DMS53 treated with DMSO at 0.1 percent for 48 hours (cell line): ENCODE measurements around the gene YPEL3.
"Not testable (repeated sequence)": the region's sequence is repeated elsewhere in the genome, so short reads cannot be mapped to it uniquely, and the experiment has no call there.

ENCODE experiments used
- DNase-seq: peaks from one replicate; lab custom pipeline; 2025; ENCODE audit not compliant: unreplicated experiment; lab: John Stamatoyannopoulos, UW

YPEL3 gene

DNA sequence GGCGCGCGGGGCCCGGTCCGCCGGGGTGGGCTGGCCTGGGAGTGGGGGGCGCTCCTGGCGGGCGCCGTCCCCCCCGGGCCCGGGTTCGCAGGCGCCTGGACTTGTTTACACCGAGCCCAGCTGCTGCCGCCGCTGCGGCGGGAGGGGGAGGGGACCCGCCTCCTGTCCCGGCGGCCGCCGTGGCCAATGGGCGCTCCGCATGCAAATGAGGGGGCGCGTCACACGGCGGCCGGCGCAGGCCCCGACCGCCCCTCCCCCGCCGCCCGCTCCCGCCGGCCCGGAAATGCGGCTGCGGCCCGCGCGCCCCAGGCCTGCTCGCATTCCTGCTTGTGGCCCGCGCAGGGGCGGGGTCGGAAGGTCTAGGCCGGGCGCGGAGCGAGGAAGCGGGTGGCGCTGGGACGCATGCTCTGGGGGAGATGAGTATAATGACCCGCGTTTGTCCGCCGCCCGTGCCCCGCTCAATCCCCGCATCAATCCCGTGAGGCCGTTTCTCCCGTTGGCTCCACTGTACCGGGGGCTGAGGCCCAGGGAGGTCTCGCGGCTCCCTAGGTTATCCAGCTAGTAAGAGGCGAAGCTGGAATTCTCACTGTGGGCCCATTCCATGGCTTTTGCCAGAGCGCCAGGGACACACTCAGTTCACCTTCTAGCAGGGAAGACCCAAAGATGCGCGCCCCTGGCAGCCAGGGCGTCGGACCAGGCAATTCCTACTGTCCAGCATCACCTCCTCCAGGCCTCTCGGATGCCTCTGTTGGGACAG is at the start of gene YPEL3:
TSS of gene YPEL3 (minus strand) at position 109 of the 757 bp plus-strand sequence. CDS start 731 bp downstream, outside the sequence.
- DNase-seq: peak; percentile 56

GRCh38 chr16:30145657-30146056 is 49.6 kb upstream of the YPEL3 start:
- no peak for DNase-seq

GRCh38 chr16:30144917-30145316 is 48.9 kb upstream of the YPEL3 start:
- DNase-seq: no peak

DNA sequence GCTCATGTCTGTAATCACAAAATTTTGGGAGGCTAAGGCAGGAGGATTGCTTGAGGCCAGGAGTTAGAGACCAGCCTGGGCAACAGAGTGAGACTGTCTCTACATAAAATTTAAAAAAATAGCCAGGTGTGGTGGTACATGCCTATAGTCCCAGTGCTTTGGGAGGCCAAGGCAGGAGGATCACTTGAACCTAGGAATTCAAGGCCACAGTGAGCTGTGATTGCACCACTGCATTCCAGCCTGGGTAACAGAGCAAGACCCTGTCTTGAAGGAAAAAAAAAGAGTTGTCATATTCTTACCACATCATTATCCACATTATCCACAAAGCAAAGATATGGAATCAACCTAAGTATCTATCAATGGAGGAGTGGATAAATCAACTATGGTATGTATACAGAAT is 48.0 kb upstream of the YPEL3 start:
- no peak for DNase-seq

DNA sequence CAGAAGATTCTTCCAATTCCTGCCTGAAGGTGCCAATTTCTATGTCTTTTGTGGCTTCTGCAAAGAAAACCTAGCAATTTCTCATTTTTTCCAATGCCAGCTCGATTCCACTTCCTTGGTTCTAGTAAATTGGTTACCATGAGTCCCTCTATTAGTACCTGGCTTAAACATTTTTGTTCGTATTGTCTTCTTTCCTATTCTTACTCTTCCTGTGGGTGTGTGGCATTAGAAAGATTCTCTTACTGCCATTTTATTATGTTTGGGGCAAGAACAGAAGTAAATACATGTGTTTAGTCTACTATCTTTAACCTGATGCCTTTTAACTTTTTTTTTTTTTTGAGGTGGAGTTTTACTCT is 47.3 kb upstream of the YPEL3 start:
- no peak for DNase-seq

DNA sequence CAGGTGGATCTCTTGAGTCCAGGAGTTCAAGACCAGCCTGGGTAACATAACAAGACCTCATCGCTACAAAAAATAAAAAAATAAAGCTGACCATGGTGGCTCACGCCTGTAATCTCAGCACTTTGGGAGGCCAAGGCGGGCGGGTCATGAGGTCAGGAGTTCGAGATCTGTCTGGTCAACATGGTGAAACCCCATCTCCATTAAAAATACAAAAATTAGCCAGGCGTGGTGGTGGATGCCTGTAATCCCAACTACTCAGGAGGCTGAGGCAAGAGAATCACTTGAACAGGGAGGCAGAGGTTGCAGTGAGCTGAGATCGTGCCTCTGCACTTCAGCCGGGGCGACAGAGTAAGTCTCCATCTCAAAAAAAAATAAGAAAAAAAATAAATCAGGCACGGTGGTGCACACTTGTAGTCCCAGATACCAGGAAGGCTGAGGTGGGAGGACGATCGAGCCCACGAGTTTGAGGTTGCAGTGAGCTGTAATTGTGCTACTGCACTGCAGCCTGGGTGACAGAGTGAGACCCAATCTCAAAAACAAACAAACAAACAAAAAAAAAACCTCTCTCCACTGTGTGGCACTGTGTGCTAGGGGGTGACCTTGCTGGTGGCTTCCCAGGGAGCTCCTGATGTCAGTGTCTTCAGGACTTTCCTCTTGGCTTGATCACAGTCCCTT is 46.8 kb upstream of the YPEL3 start:
- no peak for DNase-seq

DNA sequence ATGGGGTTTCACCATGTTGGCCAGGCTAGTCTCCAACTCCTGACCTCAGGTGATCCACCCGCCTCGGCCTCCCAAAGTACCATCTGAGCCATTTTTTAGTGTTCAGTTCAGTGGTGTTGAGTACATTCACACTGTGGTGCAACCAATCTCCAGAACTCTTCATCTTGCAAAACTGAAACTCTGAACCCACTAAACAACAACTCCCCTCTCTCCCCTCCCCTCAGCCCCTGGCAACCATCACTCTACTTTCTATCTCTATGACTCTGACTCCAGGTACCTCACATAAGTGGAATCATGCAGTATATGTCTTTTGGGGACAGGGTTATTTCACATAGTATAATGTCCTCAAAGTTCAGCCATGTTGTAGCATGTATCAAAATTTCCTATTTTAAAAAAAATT is 45.7 kb upstream of the YPEL3 start:
- DNase-seq: no peak

DNA sequence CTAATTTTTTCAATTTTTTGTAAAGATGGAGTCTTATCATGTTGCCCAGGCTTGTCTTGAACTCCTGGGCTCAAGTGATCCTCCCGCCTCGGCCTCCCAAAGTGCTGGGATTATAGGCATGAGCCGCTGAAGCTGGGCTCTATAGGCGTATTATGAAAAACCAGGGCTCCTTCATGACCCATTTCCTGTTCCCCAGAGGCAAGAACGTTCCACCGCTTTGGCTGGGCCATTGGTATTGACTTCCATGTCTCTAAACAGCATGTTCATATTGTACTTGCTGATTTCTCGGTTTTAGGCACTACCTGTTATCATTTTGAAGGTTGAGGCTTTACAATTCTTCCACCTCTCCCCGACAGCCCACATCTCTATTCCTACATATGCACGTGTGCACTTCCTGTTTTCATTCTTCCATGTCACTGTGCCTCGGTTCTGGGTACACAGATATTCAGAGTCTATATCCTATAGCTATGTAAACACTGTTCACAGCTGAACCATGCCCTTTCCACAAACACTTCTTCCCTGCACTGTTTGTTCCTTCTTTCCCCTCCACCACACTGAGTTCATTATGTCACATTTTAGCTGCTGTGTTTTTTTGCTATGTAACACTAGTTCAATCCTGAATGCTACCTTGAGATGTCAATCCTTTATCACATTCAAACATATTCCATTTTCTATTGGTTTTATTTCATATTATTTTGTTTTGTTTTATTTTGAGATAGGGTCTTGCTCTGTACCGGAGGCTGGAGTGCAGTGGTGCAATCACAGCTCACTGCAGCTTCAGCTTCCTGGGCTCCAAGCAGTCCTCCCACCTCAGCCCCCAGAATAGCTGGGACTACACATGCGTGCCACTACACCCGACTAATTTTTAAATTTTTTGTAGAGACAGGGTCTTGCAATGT is 43.8 kb upstream of the YPEL3 start:
- DNase-seq: peak; percentile 88

DNA sequence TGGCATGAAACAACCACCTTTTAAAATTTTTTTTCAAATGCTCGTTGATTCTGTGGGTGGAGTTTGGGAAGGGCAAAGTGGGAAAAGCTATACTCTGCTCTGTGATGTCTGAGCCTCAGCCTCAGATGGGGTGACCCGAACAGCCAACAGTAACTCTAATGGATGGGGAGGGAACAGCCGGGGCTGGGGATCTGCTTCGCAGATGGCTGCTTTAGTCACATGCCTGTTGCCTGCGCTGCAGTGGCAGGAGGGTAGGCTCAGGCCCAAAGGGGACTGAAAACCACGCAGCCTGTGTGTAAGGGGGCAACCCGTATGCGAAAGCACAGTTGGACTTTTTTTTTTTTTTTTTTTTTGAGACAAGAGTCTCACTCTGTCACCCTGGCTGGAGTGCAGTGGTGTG is 41.9 kb upstream of the YPEL3 start:
- no peak for DNase-seq

DNA sequence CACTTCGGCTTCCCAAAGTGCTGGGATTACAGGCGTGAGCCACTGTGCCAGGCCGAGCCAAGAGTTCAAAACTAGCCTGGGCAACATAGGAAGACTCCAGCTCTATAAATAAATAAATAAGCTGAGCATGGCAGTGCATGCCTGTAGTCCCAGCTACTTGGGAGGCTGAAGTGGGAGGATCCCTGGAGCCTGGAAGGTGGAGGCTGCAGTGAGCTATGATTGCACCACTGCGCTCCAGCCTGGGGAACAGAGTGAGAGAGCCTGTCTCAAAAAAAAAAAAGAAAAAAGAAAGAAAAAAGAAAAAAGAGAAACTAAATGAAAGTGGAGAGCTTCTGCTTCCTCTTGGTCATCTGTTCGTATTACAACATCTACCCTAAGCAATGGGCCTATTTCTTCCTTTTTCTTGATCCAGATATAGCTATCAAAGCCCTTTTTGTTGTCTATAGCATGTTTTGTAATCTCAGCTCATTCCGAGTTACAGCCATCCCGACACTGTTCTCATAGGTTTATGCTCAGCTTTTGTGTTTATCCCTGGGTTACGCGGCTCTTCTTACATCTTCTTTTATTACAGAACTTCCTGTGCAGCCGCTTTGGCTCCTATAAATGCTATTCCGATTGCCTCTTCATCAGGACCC is 41.1 kb upstream of the YPEL3 start:
- no peak for DNase-seq

- DNase-seq: no peak
These were observed 36.6 kb upstream of the YPEL3 start for GRCh38 chr16:30132591-30132990.

DNA sequence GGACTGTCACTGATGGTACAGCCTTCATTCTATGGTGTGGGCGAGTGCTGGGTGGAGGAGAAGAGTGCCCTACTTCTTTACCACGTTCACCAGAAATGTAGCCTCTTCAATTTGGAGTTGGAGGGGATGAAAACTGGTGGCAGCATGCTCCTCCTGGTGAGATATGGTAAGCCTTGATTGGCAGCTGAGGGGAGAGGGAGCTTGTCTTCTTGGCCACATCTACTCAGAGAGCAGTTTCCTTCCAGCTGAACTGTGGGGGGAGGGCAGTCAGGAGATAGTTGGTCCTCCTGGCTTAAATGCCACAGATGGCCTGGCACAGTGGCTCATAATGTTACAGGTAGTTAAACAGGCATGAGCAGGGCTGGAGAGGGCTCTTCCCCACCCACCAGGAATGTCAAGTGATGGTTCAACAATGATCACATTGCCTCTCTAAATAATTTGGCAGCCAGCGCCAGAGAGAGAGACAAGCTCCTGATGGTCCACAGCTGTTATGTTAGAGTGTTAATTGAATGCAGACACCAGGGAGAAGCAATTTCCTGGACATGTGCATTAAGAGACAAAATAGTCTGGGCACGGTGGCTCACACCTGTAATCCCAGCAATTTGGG is 36.0 kb upstream of the YPEL3 start:
- DNase-seq: no peak

DNA sequence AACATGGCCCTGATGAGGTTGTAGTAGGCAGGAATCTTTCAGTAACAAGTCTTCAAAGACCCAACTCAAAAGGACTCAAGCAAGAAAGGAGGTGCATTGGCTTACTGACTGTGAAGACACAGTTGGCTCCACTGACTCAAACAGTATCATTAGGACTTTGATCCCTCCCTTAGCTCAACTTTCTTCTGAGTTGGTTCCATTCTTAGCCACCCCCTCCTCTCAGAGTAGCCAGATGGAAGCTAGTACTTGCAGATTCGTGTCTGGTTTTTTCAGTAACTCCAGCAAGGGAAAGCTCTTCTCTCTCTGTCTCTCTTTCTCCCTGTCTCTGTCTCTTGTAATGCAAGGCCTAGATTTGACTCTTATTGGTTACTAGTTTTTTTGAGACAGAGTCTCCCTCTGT is 32.0 kb upstream of the YPEL3 start:
- DNase-seq: no peak

DNA sequence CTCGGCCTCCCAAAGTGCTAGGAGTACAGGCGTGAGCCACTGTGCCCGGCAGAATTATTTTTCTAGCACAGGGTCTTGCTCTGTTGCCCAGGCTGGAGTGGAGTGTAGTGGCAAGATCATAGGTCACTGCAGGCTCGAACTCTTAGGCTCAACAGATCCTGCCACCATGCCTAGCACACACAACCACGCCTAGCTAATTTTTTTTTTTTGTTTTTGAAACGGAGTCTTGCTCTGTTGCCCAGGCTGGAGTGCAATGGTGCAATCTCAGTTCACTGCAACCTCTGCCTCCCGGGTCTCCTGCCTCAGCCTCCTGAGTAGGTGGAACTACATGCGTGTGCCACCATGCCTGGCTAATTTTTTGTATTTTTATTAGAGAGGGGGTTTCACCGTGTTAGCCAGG is 29.7 kb upstream of the YPEL3 start:
- not testable (repeated sequence) for DNase-seq

- DNase-seq: no peak
These were observed 29.0 kb upstream of the YPEL3 start for GRCh38 chr16:30124985-30125379.

GRCh38 chr16:30122604-30123160 is 26.7 kb upstream of the YPEL3 start:
- DNase-seq: no peak

DNA sequence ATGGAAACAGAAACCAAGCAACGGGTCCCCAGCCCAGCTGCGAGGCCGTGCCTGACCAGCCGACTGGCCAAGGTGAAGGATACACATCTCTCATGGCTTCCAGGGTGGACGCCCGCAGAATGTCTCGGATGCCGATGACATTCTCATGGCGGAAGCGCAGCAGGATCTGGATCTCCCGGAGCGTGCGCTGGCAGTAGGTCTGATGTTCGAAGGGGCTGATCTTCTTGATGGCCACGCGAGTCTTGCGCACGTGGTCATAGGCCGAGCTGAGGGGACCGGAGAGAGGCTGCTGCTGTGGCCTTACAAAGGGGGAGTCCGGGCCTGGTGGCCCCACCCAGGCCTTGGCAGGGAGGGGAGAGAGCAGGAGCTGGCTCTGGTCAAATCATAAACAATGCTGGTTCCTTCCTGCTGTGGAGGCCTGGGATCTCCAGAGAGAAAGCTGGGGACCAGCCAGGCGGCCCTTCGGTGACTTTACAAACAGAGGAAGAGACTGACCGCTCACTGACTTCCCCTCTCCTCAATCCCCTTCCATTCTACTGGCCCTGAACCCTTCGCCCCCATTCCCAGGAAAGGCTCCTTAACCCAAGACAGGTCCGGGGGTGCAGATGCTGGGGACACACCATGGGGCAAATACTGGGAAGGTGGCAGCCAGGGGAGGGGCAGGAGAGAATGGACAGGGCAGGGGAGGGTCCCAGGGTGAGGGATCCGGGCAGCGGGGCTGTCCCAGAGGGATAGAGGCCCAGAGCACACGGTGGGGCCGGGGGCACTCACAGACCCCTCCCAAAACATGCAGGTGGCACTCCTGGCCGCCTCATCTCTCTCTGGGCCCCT is 25.9 kb upstream of the YPEL3 start:
- no peak for DNase-seq

- DNase-seq: no peak
These were observed 24.5 kb upstream of the YPEL3 start for GRCh38 chr16:30120340-30121105.

DNA sequence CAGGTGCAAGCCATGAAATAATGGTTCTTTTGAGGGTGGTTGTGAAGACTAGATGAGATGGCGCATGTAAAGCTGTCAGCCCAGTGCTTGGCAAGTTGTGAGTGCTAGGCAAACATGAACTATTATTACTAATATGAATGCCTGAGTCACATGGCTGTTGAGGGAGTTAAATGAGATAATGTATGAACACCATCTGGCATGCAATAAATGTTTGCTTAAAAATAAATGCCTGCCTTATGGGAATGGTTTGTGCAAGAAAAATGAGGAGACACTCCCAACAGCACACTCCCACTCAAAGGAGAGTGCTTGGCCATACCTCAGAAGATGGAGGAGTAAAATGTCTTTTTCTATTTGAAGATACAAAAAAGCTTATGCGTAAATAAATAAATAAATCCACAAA is 23.4 kb upstream of the YPEL3 start:
- no peak for DNase-seq
